C4-2B (cell line): ENCODE data around the gene CALML4.
"Not testable (repeated sequence)": the region's sequence is repeated elsewhere in the genome, so short reads cannot be mapped to it uniquely, and the experiment has no call there.

Experiments used
- H3K27ac ChIP-seq: fragments of 450-650 bp; 2 replicates; pipeline ENCODE4 v1.5.1; 2017
- CTCF ChIP-seq: fragments of 450-650 bp; conservative IDR thresholded peaks from 2 replicates; pipeline ENCODE4 v1.5.1; 2017; ENCODE audit warnings: mild to moderate bottlenecking
- ZFX ChIP-seq: fragments of 450-650 bp; IDR thresholded peaks from 2 replicates; pipeline ENCODE4 v1.6.1; 2017

Gene CALML4

GRCh38 chr15:68235022-68235421 lies 29.9 kb upstream of the CALML4 start:
- H3K27ac ChIP-seq = no peak overlapping the region
- TF ChIP-seq CTCF = no peak

GRCh38 chr15:68234520-68234919 lies 29.4 kb upstream of the CALML4 start:
- H3K27ac ChIP-seq = not testable (repeated sequence)

DNA sequence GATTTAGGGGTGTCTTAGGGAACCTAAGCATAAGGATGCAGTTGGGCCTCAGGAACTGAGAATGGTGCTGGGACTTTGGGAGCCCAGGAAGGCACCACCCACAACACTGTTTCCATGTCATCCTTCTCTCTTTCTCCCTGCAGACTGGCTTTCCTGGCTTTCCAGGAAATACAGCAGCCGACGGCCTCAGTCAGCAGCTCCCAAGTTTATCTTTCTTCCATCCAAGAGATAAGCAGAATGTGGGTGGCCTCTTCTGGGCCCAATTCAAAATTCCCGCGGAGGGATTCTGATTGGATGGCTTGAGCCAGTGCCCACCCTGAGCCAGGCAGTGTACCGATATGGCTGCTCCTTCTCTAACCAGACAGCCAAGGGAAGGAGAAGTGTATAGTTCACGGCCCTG lies 28.9 kb upstream of the CALML4 start:
- TF ChIP-seq ZFX = no peak
- no peak for TF ChIP-seq CTCF
- no peak overlapping the region for H3K27ac ChIP-seq

- no peak for TF ChIP-seq ZFX
- no peak for TF ChIP-seq CTCF
- no peak overlapping the region for H3K27ac ChIP-seq
Measured at GRCh38 chr15:68232937-68233336, 27.8 kb upstream of the CALML4 start.

DNA sequence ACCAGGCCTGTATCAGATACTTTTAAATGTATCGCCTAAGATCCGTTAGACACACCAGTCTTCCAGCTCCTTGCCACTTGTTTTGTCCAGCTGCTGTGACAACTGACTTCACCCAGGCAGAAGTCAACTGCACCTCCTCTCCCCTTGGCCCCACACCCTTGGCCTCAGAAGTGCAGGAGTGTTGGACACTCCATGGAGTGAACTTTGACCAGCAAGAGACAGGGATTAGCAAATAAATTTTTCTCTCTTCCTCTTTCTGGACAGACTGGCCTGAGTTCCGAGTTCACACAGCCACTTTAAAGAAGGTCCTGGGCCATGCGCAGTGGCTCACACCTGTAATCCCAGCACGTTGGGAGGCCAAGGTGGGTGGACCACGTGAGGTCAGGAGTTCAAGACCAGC lies 27.3 kb upstream of the CALML4 start:
- H3K27ac ChIP-seq = no peak overlapping the region
- no peak for TF ChIP-seq ZFX
- no peak for TF ChIP-seq CTCF

DNA sequence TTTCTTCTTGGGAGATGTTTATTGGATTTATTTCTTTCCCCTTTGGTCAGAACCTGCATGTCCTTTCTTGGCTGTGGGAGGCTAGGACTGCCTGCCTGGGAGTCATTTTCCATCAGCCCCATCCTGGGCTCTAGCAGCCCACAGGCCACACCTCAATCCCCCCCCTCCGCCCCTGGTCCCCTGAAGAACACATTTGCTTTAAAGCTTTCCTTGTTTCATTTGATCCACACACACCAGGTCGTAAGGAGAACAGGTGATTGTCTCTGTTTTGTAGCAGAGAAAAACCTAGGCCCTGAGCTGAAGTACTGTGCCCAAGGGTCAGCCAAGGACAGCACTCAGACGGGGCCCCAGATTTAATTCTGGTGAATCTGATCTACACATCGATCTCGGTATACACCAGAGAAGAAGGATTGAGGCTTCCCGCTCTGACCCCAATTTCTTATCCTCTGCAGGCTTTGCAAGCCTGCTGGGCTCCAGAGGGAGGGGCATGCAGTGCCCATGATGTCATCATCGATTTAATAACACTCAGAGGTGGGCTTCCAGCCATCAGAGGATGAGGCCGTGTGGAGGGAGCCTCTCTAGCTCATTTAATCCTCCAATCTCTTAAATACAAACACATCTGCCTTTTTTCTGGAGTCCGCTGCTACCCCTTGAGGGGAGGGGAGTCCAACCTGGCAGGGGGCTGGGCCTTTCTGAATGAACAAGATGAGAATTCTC lies 26.1 kb upstream of the CALML4 start:
- TF ChIP-seq CTCF = no peak
- TF ChIP-seq ZFX = no peak
- H3K27ac ChIP-seq = no peak overlapping the region

GRCh38 chr15:68230157-68231100 lies 25.3 kb upstream of the CALML4 start:
- TF ChIP-seq ZFX = no peak
- TF ChIP-seq CTCF = no peak
- peak overlapping the region; percentile 93 for H3K27ac ChIP-seq
